Natural killer cell treated with Interleukin-12 subunit alpha and Interleukin-12 subunit beta and Interleukin-15 and Interleukin-18, amount 100 ng/mL, for 72 hours (primary cell): ENCODE measurements around the gene RRAS2. TPM values are rescaled to one million over a fixed set of nuclear protein-coding genes. Genes with fewer than 3 reads are reported as not detected.
"Not testable (repeated sequence)": the region's sequence is repeated elsewhere in the genome, so short reads cannot be mapped to it uniquely, and the experiment has no call there.

ENCODE experiments used
- ATAC-seq, 2 donors: fragments of 150-1000 bp; cut with Tn5 transposase in 1 of 2; sonication (Bioruptor Pico), chemical (Tn5 transposase) in 1 of 2; 2 replicates each; pipeline ENCODE4 v1.10.0; 2021
- DNase-seq: peaks from one replicate; pipeline ENCODE4 v3.0.0; 2022; ENCODE audit warnings: low spot score
- H3K27ac Mint-ChIP-seq, 2 donors: 1 replicate in 1 of 2; 2 replicates in 1 of 2; pipeline ENCODE4 v1.8.0; 2022; ENCODE audit warnings: mixed read lengths in 2 of 2, mild to moderate bottlenecking in 1 of 2, moderate library complexity in 1 of 2
- H3K27me3 Mint-ChIP-seq, 2 donors: 1 replicate in 1 of 2; 2 replicates in 1 of 2; pipeline ENCODE4 v1.8.0; 2022; ENCODE audit warnings: mixed read lengths in 2 of 2
- H3K36me3 Mint-ChIP-seq: one replicate; pipeline ENCODE4 v1.8.0; 2022; ENCODE audit warnings: mixed read lengths
- H3K4me1 Mint-ChIP-seq, 2 donors: 1 replicate in 1 of 2; 2 replicates in 1 of 2; pipeline ENCODE4 v1.8.0; 2022; ENCODE audit warnings: low read depth in 2 of 2, mixed read lengths in 2 of 2, mild to moderate bottlenecking in 1 of 2
- H3K4me3 Mint-ChIP-seq: one replicate; pipeline ENCODE4 v1.8.0; 2022; ENCODE audit warnings: mixed read lengths
- H3K9me3 Mint-ChIP-seq: 2 replicates; pipeline ENCODE4 v1.8.0; 2022; ENCODE audit warnings: mixed read lengths
- total RNA-seq, 2 donors: library from RNA; stranded (reverse); gene quantifications; one replicate each; pipeline ENCODE4 v1.2.3, GENCODE V29; 2022

RRAS2 gene
- total RNA-seq, 2 donors from 2014 or later, result 97.3 to 141 TPM

- no peak for DNase-seq
- Mint-ChIP-seq H3K9me3 (no peaks in the 10 kb centered on the region), H3K27ac (peak overlapping the region; percentile 73 to 86)
These were observed 3.0 kb upstream of the RRAS2 start for GRCh38 chr11:14361951-14362350.

GRCh38 chr11:14360976-14361375, 2.0 kb upstream of the RRAS2 start:
- Mint-ChIP-seq H3K4me1 (peaks cover 43 to 45% of the 10 kb centered on the region in 2 donors), H3K9me3 (no peaks in the 10 kb centered on the region), H3K4me3 (no peak overlapping the region), H3K36me3 (peaks cover 10% of the 10 kb centered on the region), H3K27me3 (no peaks in the 10 kb centered on the region), H3K27ac (peak overlapping the region in 1 of 2 donors; percentile 86)
- ATAC-seq, result no peak
- DNase-seq, result no peak

More at GRCh38 chr11:14361951-14362350, 3.0 kb upstream of the RRAS2 start:
- peaks cover 37 to 38% of the 10 kb centered on the region in 2 donors for H3K4me1 Mint-ChIP-seq
- no peaks in the 10 kb centered on the region for H3K27me3 Mint-ChIP-seq
- peaks cover 10% of the 10 kb centered on the region for H3K36me3 Mint-ChIP-seq
- ATAC-seq, result no peak
- peak overlapping the region; percentile 39 for H3K4me3 Mint-ChIP-seq

- Mint-ChIP-seq H3K4me3 (peak overlapping the region; percentile 61), H3K4me1 (peaks cover 44 to 55% of the 10 kb centered on the region in 2 donors), H3K36me3 (peaks cover 10% of the 10 kb centered on the region), H3K27ac (peak overlapping the region in 1 of 2 donors; percentile 22), H3K9me3 (no peaks in the 10 kb centered on the region), H3K27me3 (no peaks in the 10 kb centered on the region)
- ATAC-seq (no peak), DNase-seq (no peak)
These were observed 583 bp upstream of the RRAS2 start for GRCh38 chr11:14359501-14360031.

- peak overlapping the region; percentile 99 for H3K4me3 Mint-ChIP-seq
- ATAC-seq, result peak; percentile 67 to 72
These were observed 878 bp downstream of the RRAS2 start for GRCh38 chr11:14357881-14358728.

GRCh38 chr11:14356342-14356741, 2.6 kb downstream of the RRAS2 start:
- Mint-ChIP-seq H3K36me3 (peaks cover 10% of the 10 kb centered on the region), H3K4me3 (peak overlapping the region; percentile 8), H3K4me1 (peaks cover 45 to 53% of the 10 kb centered on the region in 2 donors), H3K27me3 (no peaks in the 10 kb centered on the region), H3K27ac (peak overlapping the region in 1 of 2 donors; percentile 98), H3K9me3 (no peaks in the 10 kb centered on the region)
- DNase-seq (no peak), ATAC-seq (no peak)

More at GRCh38 chr11:14357881-14358728, 878 bp downstream of the RRAS2 start:
- Mint-ChIP-seq H3K4me1 (peaks cover 53 to 68% of the 10 kb centered on the region in 2 donors), H3K27ac (peak overlapping the region; percentile 96 to 98), H3K27me3 (no peaks in the 10 kb centered on the region), H3K36me3 (peaks cover 10% of the 10 kb centered on the region), H3K9me3 (no peaks in the 10 kb centered on the region)
- peak; percentile 74 for DNase-seq

GRCh38 chr11:14354604-14355003, 4.4 kb downstream of the RRAS2 start:
- H3K36me3 Mint-ChIP-seq, H3K4me3 Mint-ChIP-seq, H3K9me3 Mint-ChIP-seq, H3K27me3 Mint-ChIP-seq, ATAC-seq, DNase-seq: not testable (repeated sequence)
- peak overlapping the region in 1 of 2 donors; percentile 81 for H3K27ac Mint-ChIP-seq
- peaks cover 52 to 58% of the 10 kb centered on the region in 2 donors for H3K4me1 Mint-ChIP-seq

GRCh38 chr11:14350716-14351238, 8.2 kb downstream of the RRAS2 start:
- Mint-ChIP-seq H3K4me3 (no peak overlapping the region), H3K4me1 (peaks cover 38 to 44% of the 10 kb centered on the region in 2 donors), H3K27me3 (no peaks in the 10 kb centered on the region), H3K36me3 (peaks cover 14% of the 10 kb centered on the region), H3K9me3 (no peaks in the 10 kb centered on the region), H3K27ac (peak overlapping the region in 1 of 2 donors; percentile 63)
- ATAC-seq, result no peak
- no peak for DNase-seq

GRCh38 chr11:14350215-14350614, 8.8 kb downstream of the RRAS2 start:
- peaks cover 42 to 46% of the 10 kb centered on the region in 2 donors for H3K4me1 Mint-ChIP-seq
- no peaks in the 10 kb centered on the region for H3K9me3 Mint-ChIP-seq
- peak overlapping the region; percentile 6 for H3K4me3 Mint-ChIP-seq
- peak; percentile 20 to 63 for ATAC-seq
- no peak for DNase-seq
- peaks cover 20% of the 10 kb centered on the region for H3K36me3 Mint-ChIP-seq
- no peaks in the 10 kb centered on the region for H3K27me3 Mint-ChIP-seq
- peak overlapping the region in 1 of 2 donors; percentile 63 for H3K27ac Mint-ChIP-seq

GRCh38 chr11:14347991-14348390, 11.0 kb downstream of the RRAS2 start:
- Mint-ChIP-seq H3K36me3 (peaks cover 31% of the 10 kb centered on the region), H3K27ac (peak overlapping the region; percentile 7 to 36), H3K4me3 (no peak overlapping the region), H3K9me3 (no peaks in the 10 kb centered on the region), H3K4me1 (peaks cover 43 to 44% of the 10 kb centered on the region in 2 donors), H3K27me3 (no peaks in the 10 kb centered on the region)
- ATAC-seq (no peak), DNase-seq (no peak)

GRCh38 chr11:14347494-14347893, 11.5 kb downstream of the RRAS2 start:
- peaks cover 46 to 49% of the 10 kb centered on the region in 2 donors for H3K4me1 Mint-ChIP-seq
- ATAC-seq (no peak), DNase-seq (no peak)
- no peaks in the 10 kb centered on the region for H3K9me3 Mint-ChIP-seq
- H3K4me3 Mint-ChIP-seq, result no peak overlapping the region
- no peaks in the 10 kb centered on the region for H3K27me3 Mint-ChIP-seq
- H3K27ac Mint-ChIP-seq, result peak overlapping the region in 1 of 2 donors; percentile 36
- peaks cover 31% of the 10 kb centered on the region for H3K36me3 Mint-ChIP-seq

GRCh38 chr11:14346303-14346955, 12.6 kb downstream of the RRAS2 start:
- no peak overlapping the region for H3K4me3 Mint-ChIP-seq
- peak overlapping the region in 1 of 2 donors; percentile 72 for H3K27ac Mint-ChIP-seq
- peaks cover 53 to 59% of the 10 kb centered on the region in 2 donors for H3K4me1 Mint-ChIP-seq
- H3K36me3 Mint-ChIP-seq, result peaks cover 31% of the 10 kb centered on the region
- no peaks in the 10 kb centered on the region for H3K9me3 Mint-ChIP-seq
- H3K27me3 Mint-ChIP-seq, result no peaks in the 10 kb centered on the region
- ATAC-seq, result no peak
- no peak for DNase-seq

GRCh38 chr11:14345668-14346067, 13.3 kb downstream of the RRAS2 start:
- H3K27ac Mint-ChIP-seq, result peak overlapping the region in 1 of 2 donors; percentile 72
- no peak for ATAC-seq
- H3K27me3 Mint-ChIP-seq, result no peaks in the 10 kb centered on the region
- no peak for DNase-seq
- peaks cover 31% of the 10 kb centered on the region for H3K36me3 Mint-ChIP-seq
- peaks cover 55 to 65% of the 10 kb centered on the region in 2 donors for H3K4me1 Mint-ChIP-seq
- H3K9me3 Mint-ChIP-seq, result no peaks in the 10 kb centered on the region
- no peak overlapping the region for H3K4me3 Mint-ChIP-seq

GRCh38 chr11:14345016-14345415, 14.0 kb downstream of the RRAS2 start:
- H3K27ac Mint-ChIP-seq, result peak overlapping the region in 1 of 2 donors; percentile 72
- not testable (repeated sequence) for ATAC-seq, H3K9me3 Mint-ChIP-seq

More at GRCh38 chr11:14345016-14345415, 14.0 kb downstream of the RRAS2 start:
- DNase-seq, H3K4me3 Mint-ChIP-seq, H3K27me3 Mint-ChIP-seq: not testable (repeated sequence)
- peaks cover 55 to 63% of the 10 kb centered on the region in 2 donors for H3K4me1 Mint-ChIP-seq
- peaks cover 31% of the 10 kb centered on the region for H3K36me3 Mint-ChIP-seq
